HEK293 (cell line): ENCODE results near the gene UGCG.

Source experiments
- FEZF1 ChIP-seq: fragments of 450-650 bp; formaldehyde crosslinking; IDR thresholded peaks from 2 replicates; pipeline ENCODE4 v1.5.1; 2016; ENCODE audit warnings: missing biosample characterization, missing genetic modification characterization
- KLF7 ChIP-seq: fragments of 450-650 bp; formaldehyde crosslinking; IDR thresholded peaks from 2 replicates; pipeline ENCODE4 v1.5.1; 2016; ENCODE audit warnings: missing biosample characterization, missing genetic modification characterization, borderline replicate concordance
- ZBTB8A ChIP-seq: fragments of 450-650 bp; formaldehyde crosslinking; IDR thresholded peaks from 2 replicates; pipeline ENCODE4 v1.5.1; 2016; ENCODE audit warnings: missing biosample characterization, missing genetic modification characterization
- ZNF157 ChIP-seq: fragments of 450-650 bp; formaldehyde crosslinking; IDR thresholded peaks from 2 replicates; pipeline ENCODE4 v1.5.1; 2016; ENCODE audit warnings: missing biosample characterization, missing genetic modification characterization
- ZNF221 ChIP-seq: fragments of 450-650 bp; formaldehyde crosslinking; IDR thresholded peaks from 2 replicates; pipeline ENCODE4 v1.5.1; 2017; ENCODE audit warnings: missing biosample characterization, missing genetic modification characterization, borderline replicate concordance
- ZNF223 ChIP-seq: fragments of 450-650 bp; formaldehyde crosslinking; IDR thresholded peaks from 2 replicates; pipeline ENCODE4 v1.5.1; 2016; ENCODE audit warnings: missing biosample characterization, missing genetic modification characterization
- ZNF23 ChIP-seq: fragments of 450-650 bp; formaldehyde crosslinking; IDR thresholded peaks from 2 replicates; pipeline ENCODE4 v1.5.1; 2016; ENCODE audit warnings: missing biosample characterization, missing genetic modification characterization, borderline replicate concordance
- ZNF248 ChIP-seq: fragments of 450-650 bp; formaldehyde crosslinking; IDR thresholded peaks from 2 replicates; pipeline ENCODE4 v1.5.1; 2017; ENCODE audit warnings: missing biosample characterization, missing genetic modification characterization
- ZNF292 ChIP-seq: fragments of 450-650 bp; formaldehyde crosslinking; IDR thresholded peaks from 2 replicates; pipeline ENCODE4 v1.5.1; 2016; ENCODE audit warnings: low read depth, missing biosample characterization, missing genetic modification characterization, borderline replicate concordance
- ZNF302 ChIP-seq: fragments of 450-650 bp; formaldehyde crosslinking; IDR thresholded peaks from 2 replicates; pipeline ENCODE4 v1.5.1; 2016; ENCODE audit warnings: missing biosample characterization, missing genetic modification characterization, low read depth
- ZNF335 ChIP-seq: fragments of 450-650 bp; formaldehyde crosslinking; conservative IDR thresholded peaks from 2 replicates; pipeline ENCODE4 v1.5.1; 2016; ENCODE audit warnings: missing biosample characterization, missing genetic modification characterization
- ZNF366 ChIP-seq: fragments of 450-650 bp; formaldehyde crosslinking; conservative IDR thresholded peaks from 2 replicates; pipeline ENCODE4 v1.5.1; 2016; ENCODE audit warnings: missing biosample characterization, missing genetic modification characterization
- ZNF391 ChIP-seq: fragments of 450-650 bp; formaldehyde crosslinking; IDR thresholded peaks from 2 replicates; pipeline ENCODE4 v1.5.1; 2016; ENCODE audit warnings: low read depth, missing biosample characterization, missing genetic modification characterization, borderline replicate concordance
- ZNF404 ChIP-seq: fragments of 450-650 bp; formaldehyde crosslinking; IDR thresholded peaks from 2 replicates; pipeline ENCODE4 v1.5.1; 2017; ENCODE audit warnings: missing biosample characterization, missing genetic modification characterization
- ZNF423 ChIP-seq: fragments of 450-650 bp; formaldehyde crosslinking; IDR thresholded peaks from 2 replicates; pipeline ENCODE4 v1.5.1; 2016; ENCODE audit warnings: missing biosample characterization, missing genetic modification characterization
- ZNF48 ChIP-seq: fragments of 450-650 bp; formaldehyde crosslinking; IDR thresholded peaks from 2 replicates; pipeline ENCODE4 v1.5.1; 2016; ENCODE audit warnings: missing biosample characterization, missing genetic modification characterization
- ZNF501 ChIP-seq: fragments of 450-650 bp; formaldehyde crosslinking; IDR thresholded peaks from 2 replicates; pipeline ENCODE4 v1.5.1; 2016; ENCODE audit warnings: missing biosample characterization, missing genetic modification characterization
- ZNF544 ChIP-seq: fragments of 450-650 bp; formaldehyde crosslinking; IDR thresholded peaks from 2 replicates; pipeline ENCODE4 v1.5.0; 2017; ENCODE audit warnings: missing biosample characterization, missing genetic modification characterization
- ZNF560 ChIP-seq: fragments of 450-650 bp; formaldehyde crosslinking; IDR thresholded peaks from 2 replicates; pipeline ENCODE4 v1.5.1; 2017; ENCODE audit warnings: missing biosample characterization, missing genetic modification characterization, borderline replicate concordance
- ZNF561 ChIP-seq: fragments of 450-650 bp; IDR thresholded peaks from 2 replicates; pipeline ENCODE4 v1.5.1; 2018; ENCODE audit warnings: missing biosample characterization, missing genetic modification characterization, borderline replicate concordance
- ZNF596 ChIP-seq: fragments of 450-650 bp; IDR thresholded peaks from 2 replicates; pipeline ENCODE4 v1.5.0; 2018; ENCODE audit warnings: missing biosample characterization, mild to moderate bottlenecking, missing genetic modification characterization, moderate library complexity
- ZNF610 ChIP-seq: fragments of 450-650 bp; formaldehyde crosslinking; IDR thresholded peaks from 2 replicates; pipeline ENCODE4 v1.5.1; 2016; ENCODE audit warnings: missing biosample characterization, missing genetic modification characterization, borderline replicate concordance
- ZNF624 ChIP-seq: fragments of 450-650 bp; formaldehyde crosslinking; IDR thresholded peaks from 2 replicates; pipeline ENCODE4 v1.5.1; 2017; ENCODE audit warnings: missing biosample characterization, missing genetic modification characterization
- ZNF660 ChIP-seq: fragments of 450-650 bp; IDR thresholded peaks from 2 replicates; pipeline ENCODE4 v1.5.1; 2018; ENCODE audit warnings: missing biosample characterization, mild to moderate bottlenecking, missing genetic modification characterization
- ZNF701 ChIP-seq: fragments of 450-650 bp; formaldehyde crosslinking; IDR thresholded peaks from 2 replicates; pipeline ENCODE4 v1.5.1; 2016; ENCODE audit warnings: missing biosample characterization, missing genetic modification characterization
- ZNF76 ChIP-seq: fragments of 450-650 bp; formaldehyde crosslinking; IDR thresholded peaks from 2 replicates; pipeline ENCODE4; 2016; ENCODE audit warnings: low read depth, missing biosample characterization, missing genetic modification characterization, borderline replicate concordance
- ZNF776 ChIP-seq: fragments of 450-650 bp; formaldehyde crosslinking; IDR thresholded peaks from 2 replicates; pipeline ENCODE4 v1.5.0; 2017; ENCODE audit warnings: missing biosample characterization, missing genetic modification characterization, borderline replicate concordance
- ZNF777 ChIP-seq: fragments of 450-650 bp; formaldehyde crosslinking; IDR thresholded peaks from 2 replicates; pipeline ENCODE4 v1.5.1; 2017; ENCODE audit warnings: missing biosample characterization, missing genetic modification characterization, borderline replicate concordance
- ZNF785 ChIP-seq: fragments of 450-650 bp; formaldehyde crosslinking; IDR thresholded peaks from 2 replicates; pipeline ENCODE4 v1.5.1; 2016; ENCODE audit warnings: missing biosample characterization, missing genetic modification characterization
- ZNF791 ChIP-seq: fragments of 450-650 bp; formaldehyde crosslinking; IDR thresholded peaks from 2 replicates; pipeline ENCODE4 v1.5.1; 2016; ENCODE audit warnings: missing biosample characterization, missing genetic modification characterization
- ZNF837 ChIP-seq: fragments of 450-650 bp; formaldehyde crosslinking; IDR thresholded peaks from 2 replicates; pipeline ENCODE4 v1.5.1; 2016; ENCODE audit warnings: missing biosample characterization, missing genetic modification characterization
- ZSCAN30 ChIP-seq: fragments of 450-650 bp; IDR thresholded peaks from 2 replicates; pipeline ENCODE4 v1.5.1; 2018; ENCODE audit warnings: missing biosample characterization, mild to moderate bottlenecking, missing genetic modification characterization, moderate library complexity
- TF ChIP-seq, protein P1 (sequence below): fragments of 450-650 bp; formaldehyde crosslinking; conservative IDR thresholded peaks from 2 replicates; pipeline ENCODE4 v1.5.1; 2016; ENCODE audit warnings: low read depth, missing biosample characterization, missing genetic modification characterization

The UGCG gene

DNA sequence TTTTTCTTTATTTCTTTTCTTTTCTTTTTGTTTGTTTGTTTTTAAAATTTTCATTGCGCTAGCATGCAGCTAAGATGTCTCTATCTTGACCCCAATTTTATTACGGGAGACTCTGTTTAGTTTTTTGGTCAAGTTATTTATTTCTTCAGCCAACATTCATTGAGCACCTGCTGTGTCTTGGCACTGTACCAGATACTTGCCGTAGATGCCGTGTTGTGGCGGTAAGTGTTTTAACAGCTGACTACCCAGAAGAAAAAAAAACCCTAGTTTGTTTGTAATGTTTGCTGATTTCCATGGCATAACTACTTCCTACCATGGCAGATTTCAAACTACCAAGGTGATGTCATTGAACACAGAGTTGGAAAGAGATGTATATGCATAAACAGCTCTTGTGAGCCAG, 65.0 kb downstream of the UGCG start (continued):
- TF ChIP-seq ZNF624 (tag by site-specific recombination), result no peak
- TF ChIP-seq ZNF366 (tag by site-specific recombination), result peak; percentile 83
- TF ChIP-seq ZNF777 (tag by site-specific recombination), result no peak
- no peak for TF ChIP-seq ZNF837 (tag by site-specific recombination)
- TF ChIP-seq FEZF1 (tag by site-specific recombination), result peak; percentile 94
- TF ChIP-seq, protein P1, sequence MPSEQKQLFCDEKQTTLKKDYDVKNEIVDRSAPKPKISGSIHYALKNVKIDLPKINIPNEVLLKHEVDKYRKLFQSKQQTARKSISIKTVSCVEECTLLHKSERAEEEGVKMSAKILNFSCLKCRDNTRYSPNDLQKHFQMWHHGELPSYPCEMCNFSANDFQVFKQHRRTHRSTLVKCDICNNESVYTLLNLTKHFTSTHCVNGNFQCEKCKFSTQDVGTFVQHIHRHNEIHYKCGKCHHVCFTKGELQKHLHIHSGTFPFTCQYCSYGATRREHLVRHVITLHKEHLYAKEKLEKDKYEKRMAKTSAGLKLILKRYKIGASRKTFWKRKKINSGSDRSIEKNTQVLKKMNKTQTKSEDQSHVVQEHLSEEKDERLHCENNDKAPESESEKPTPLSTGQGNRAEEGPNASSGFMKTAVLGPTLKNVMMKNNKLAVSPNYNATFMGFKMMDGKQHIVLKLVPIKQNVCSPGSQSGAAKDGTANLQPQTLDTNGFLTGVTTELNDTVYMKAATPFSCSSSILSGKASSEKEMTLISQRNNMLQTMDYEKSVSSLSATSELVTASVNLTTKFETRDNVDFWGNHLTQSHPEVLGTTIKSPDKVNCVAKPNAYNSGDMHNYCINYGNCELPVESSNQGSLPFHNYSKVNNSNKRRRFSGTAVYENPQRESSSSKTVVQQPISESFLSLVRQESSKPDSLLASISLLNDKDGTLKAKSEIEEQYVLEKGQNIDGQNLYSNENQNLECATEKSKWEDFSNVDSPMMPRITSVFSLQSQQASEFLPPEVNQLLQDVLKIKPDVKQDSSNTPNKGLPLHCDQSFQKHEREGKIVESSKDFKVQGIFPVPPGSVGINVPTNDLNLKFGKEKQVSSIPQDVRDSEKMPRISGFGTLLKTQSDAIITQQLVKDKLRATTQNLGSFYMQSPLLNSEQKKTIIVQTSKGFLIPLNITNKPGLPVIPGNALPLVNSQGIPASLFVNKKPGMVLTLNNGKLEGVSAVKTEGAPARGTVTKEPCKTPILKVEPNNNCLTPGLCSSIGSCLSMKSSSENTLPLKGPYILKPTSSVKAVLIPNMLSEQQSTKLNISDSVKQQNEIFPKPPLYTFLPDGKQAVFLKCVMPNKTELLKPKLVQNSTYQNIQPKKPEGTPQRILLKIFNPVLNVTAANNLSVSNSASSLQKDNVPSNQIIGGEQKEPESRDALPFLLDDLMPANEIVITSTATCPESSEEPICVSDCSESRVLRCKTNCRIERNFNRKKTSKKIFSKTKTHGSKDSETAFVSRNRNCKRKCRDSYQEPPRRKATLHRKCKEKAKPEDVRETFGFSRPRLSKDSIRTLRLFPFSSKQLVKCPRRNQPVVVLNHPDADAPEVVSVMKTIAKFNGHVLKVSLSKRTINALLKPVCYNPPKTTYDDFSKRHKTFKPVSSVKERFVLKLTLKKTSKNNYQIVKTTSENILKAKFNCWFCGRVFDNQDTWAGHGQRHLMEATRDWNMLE (tag by site-specific recombination), result peak; percentile 36; the same call in 1 of the 2 replicates
- no peak for TF ChIP-seq ZNF335 (tag by site-specific recombination)
- TF ChIP-seq ZNF423, result no peak
- 0 out of 2 replicates have a peak, but pooled peaks have one; percentile 23 for TF ChIP-seq ZNF501
- TF ChIP-seq ZNF23, result no peak
- no peak for TF ChIP-seq ZNF544 (tag by site-specific recombination)
- TF ChIP-seq ZNF48 (tag by site-specific recombination), result no peak
- TF ChIP-seq ZNF292, result no peak
- no peak for TF ChIP-seq ZNF221
- no peak for TF ChIP-seq ZNF223 (tag by site-specific recombination)
- TF ChIP-seq ZNF248 (tag by site-specific recombination), result no peak
- TF ChIP-seq ZNF391 (tag by site-specific recombination), result peak; percentile 89; the same call in 1 of the 2 replicates
- TF ChIP-seq ZNF302 (tag by site-specific recombination), result no peak
- TF ChIP-seq ZNF776, result no peak
- peak; percentile 66 for TF ChIP-seq ZBTB8A (tag by site-specific recombination)
- no peak for TF ChIP-seq ZNF785 (tag by site-specific recombination)
- no peak for TF ChIP-seq ZNF701 (tag by site-specific recombination)
- TF ChIP-seq ZNF76 (tag by site-specific recombination), result 0 out of 2 replicates have a peak, but pooled peaks have one; percentile 29
- TF ChIP-seq KLF7 (tag by site-specific recombination), result peak; percentile 80; the same call in 1 of the 2 replicates
- peak; percentile 91 for TF ChIP-seq ZNF561 (tag by site-specific recombination)
- TF ChIP-seq ZNF660 (tag by site-specific recombination), result peak; percentile 93
- peak; percentile 41; the same call in 1 of the 2 replicates for TF ChIP-seq ZNF596
- TF ChIP-seq ZNF560 (tag by site-specific recombination), result no peak
- TF ChIP-seq ZNF610 (tag by site-specific recombination), result peak; percentile 47; the same call in 1 of the 2 replicates
- TF ChIP-seq ZNF157 (tag by site-specific recombination), result no peak
- no peak for TF ChIP-seq ZNF404 (tag by site-specific recombination)
- no peak for TF ChIP-seq ZNF791 (tag by site-specific recombination)
- peak; percentile 82; the same call in 1 of the 2 replicates for TF ChIP-seq ZSCAN30 (tag by site-specific recombination)
